WTC11 (cell line): ENCODE measurements around the gene ROBO1.

Experiments used
- CBFB ChIP-seq: sonication (generic); formaldehyde crosslinking; IDR thresholded peaks from 2 replicates; pipeline ENCODE4 v1.8.1; 2022; ENCODE audit warnings: mild to moderate bottlenecking, low read depth, missing genetic modification reagents
- GRHL2 ChIP-seq: fragments of 250-450 bp; sonication (Bioruptor Pico); IDR thresholded peaks from 2 replicates; pipeline ENCODE4 v1.8.0; 2022; ENCODE audit warnings: mild to moderate bottlenecking, moderate library complexity; ENCODE audit not compliant: insufficient replicate concordance, severe bottlenecking
- SMAD4 ChIP-seq: sonication (generic); formaldehyde crosslinking; IDR thresholded peaks from 2 replicates; pipeline ENCODE4 v1.8.0; 2022; ENCODE audit warnings: mild to moderate bottlenecking, missing genetic modification reagents

DNA sequence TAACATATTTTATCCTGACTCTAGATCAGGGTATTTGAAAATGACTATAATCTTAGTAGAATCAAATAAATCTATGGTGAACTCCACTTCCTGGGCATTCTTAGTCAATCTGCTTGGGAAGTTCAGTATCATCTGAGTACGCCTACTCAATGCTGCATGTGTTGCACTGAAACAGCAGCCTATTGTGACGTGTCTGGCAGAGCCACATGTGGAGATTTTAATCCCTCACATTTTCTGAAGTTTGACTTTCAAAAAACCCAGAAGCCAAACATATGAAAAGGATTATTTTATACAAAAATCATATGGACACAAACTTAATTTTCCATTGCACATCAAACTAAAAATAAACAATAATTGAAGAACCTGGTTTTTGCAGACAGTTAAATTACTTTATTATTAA lies 798.3 kb downstream of the ROBO1 start:
- no peak for TF ChIP-seq GRHL2 (CRISPR knock-in tag)
- no peak for TF ChIP-seq SMAD4 (CRISPR knock-in tag)
- no peak for TF ChIP-seq CBFB (CRISPR knock-in tag)
